Activated CD4-positive, alpha-beta T cell treated with anti-CD3 and anti-CD28 coated beads for 36 hours (primary cell): ENCODE measurements around the gene DGKD. TPM values are rescaled to one million over a fixed set of nuclear protein-coding genes. Genes with fewer than 3 reads are reported as not detected.

ENCODE experiments used
- ATAC-seq: fragments of 200-7000 bp; cut with Tn5 transposase; one replicate; pipeline ENCODE4 v1.10.0; 2021; ENCODE audit warnings: mild to moderate bottlenecking, moderate library complexity
- CTCF ChIA-PET: fragments of 350-600 bp; sonication (Branson Sonifier 250); formaldehyde crosslinking; loops from one replicate; lab custom pipeline; 2021; ENCODE audit warnings: antibody characterized with exemption; lab: Charles Lee
- POLR2A ChIA-PET: fragments of 350-600 bp; sonication (Branson Sonifier 250); formaldehyde crosslinking; loops from one replicate; lab custom pipeline; 2021; ENCODE audit warnings: antibody characterized with exemption, inconsistent platforms; lab: Charles Lee
- DNase-seq: peaks from one replicate; pipeline ENCODE4 v3.0.0-alpha.2; 2020
- H3K27ac Mint-ChIP-seq: one replicate; pipeline ENCODE4 v1.8.0; 2021; ENCODE audit warnings: mixed read lengths
- H3K27me3 Mint-ChIP-seq: one replicate; pipeline ENCODE4 v1.8.0; 2021; ENCODE audit warnings: mixed read lengths
- H3K36me3 Mint-ChIP-seq: one replicate; pipeline ENCODE4 v1.8.0; 2021; ENCODE audit warnings: low read depth, mixed read lengths
- H3K4me1 Mint-ChIP-seq: one replicate; pipeline ENCODE4 v1.8.0; 2021; ENCODE audit warnings: mixed read lengths
- H3K4me3 Mint-ChIP-seq: one replicate; pipeline ENCODE4 v1.8.0; 2021; ENCODE audit warnings: mild to moderate bottlenecking, moderate library complexity, mixed read lengths
- H3K9me3 Mint-ChIP-seq: one replicate; pipeline ENCODE4 v1.8.0; 2021; ENCODE audit warnings: low read depth, mixed read lengths
- intact Hi-C, 2 experiments: fragments of 100-400 bp; cut with DNase I in 1 of 2; cut with micrococcal nuclease in 1 of 2; formaldehyde crosslinking; loops; one replicate each; pipeline versions ENCODE4 v1.14.2 to v1.15.1; 2022 to 2024; cut with DNase I, micrococcal nuclease
- total RNA-seq, 2 experiments: library from RNA; stranded (reverse); gene quantifications; one replicate each; pipeline ENCODE4 v1.2.3, GENCODE V29; 2021

DGKD gene
- total RNA-seq, 2 experiments from 2014 or later: 57.0 to 62.6 TPM

DNA sequence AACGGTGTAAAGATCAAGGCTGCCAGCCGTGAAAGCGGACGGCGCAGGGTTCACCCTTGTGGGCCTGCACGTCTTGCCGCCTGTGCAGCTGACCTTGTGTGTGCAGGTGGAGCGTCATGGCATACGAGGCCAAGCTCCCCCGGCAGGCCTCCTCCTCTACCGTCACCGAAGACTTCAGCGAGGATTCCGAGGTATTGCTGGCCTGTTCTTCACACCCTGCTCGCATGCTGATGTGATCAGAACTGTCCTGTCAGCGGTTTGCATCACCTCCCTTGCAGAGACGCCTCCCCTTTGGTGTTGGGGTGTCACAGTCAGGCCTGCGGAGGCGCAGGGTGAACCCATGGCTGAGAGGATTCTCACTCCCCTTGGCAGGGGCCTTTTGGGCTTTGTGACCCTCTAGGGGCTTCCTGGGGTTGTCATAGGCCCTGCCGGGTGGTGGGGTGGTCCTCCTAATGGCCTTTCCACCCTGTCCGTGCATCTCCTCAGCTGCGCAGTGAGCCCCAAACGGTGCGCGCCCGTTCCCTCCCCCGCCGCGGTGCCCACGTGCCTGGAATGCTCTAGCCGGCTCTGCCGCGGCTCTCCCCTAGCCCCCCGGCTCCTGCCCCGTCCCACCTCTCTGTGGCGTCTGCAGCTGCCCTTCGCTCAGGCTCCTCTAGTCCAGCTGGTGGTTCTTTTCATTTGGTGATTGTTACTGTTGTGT, 92.5 kb downstream of the DGKD start:
- peaks cover 11% of the 10 kb centered on the region for H3K4me1 Mint-ChIP-seq
- POLR2A ChIA-PET: no interaction called here
- ATAC-seq: no peak
- H3K9me3 Mint-ChIP-seq: no peaks in the 10 kb centered on the region
- H3K27me3 Mint-ChIP-seq: no peaks in the 10 kb centered on the region
- DNase-seq: no peak
- no peak overlapping the region for H3K4me3 Mint-ChIP-seq
- CTCF ChIA-PET: no interaction called here
- H3K36me3 Mint-ChIP-seq: peaks cover 35% of the 10 kb centered on the region
- H3K27ac Mint-ChIP-seq: no peak overlapping the region
- intact Hi-C loops: loop anchor here (10.0 kb wide), 2 partner anchors 62 to 592 kb away; no protein-coding TSS in a partner anchor

DNA sequence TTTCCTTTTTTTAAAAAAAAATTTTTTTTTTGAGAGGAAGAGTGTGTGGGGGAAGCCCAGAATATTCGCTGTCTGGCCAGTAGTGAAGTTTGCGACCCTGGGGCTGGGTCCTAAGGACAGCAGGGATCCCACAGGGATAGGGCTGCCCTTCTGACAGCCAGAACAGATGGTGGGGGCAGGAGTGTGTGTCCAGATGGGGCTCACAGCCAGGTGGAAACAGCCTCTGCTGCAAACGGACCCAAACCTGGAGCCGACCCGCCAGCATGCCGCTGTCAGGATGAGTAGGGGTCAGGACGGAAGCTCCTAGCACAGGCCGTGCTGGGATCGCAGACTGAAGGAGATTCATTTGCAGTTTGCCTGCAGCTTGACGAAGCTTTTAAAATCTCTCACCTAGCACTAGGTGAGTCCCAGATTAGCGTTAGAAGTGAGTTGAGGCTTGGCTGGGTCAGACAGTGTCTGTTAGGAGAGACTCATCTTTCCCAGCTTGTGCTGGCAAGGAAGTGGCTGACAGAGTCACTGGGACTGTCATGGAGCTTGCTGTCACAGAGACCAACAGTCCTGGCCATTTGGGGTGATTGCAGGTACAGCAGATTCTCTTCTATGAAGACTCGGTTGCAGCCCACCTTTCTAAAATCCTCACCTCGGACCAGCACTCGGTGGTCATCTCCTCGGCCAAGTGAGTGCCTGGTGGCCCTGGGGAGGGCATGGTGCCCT, 93.4 kb downstream of the DGKD start:
- H3K9me3 Mint-ChIP-seq: no peaks in the 10 kb centered on the region
- H3K27ac Mint-ChIP-seq: no peak overlapping the region
- H3K4me1 Mint-ChIP-seq: peaks cover 6% of the 10 kb centered on the region
- DNase-seq: no peak
- intact Hi-C loops: loop anchor here (10.0 kb wide), 2 partner anchors 63 to 593 kb away; no protein-coding TSS in a partner anchor
- peaks cover 31% of the 10 kb centered on the region for H3K36me3 Mint-ChIP-seq
- no peak for ATAC-seq
- POLR2A ChIA-PET: interaction anchor here (0.6 kb wide), 1 partner anchor 77 kb away, joined by 3 read pairs; no protein-coding TSS in a partner anchor
- CTCF ChIA-PET: no interaction called here
- no peaks in the 10 kb centered on the region for H3K27me3 Mint-ChIP-seq
- no peak overlapping the region for H3K4me3 Mint-ChIP-seq

DNA sequence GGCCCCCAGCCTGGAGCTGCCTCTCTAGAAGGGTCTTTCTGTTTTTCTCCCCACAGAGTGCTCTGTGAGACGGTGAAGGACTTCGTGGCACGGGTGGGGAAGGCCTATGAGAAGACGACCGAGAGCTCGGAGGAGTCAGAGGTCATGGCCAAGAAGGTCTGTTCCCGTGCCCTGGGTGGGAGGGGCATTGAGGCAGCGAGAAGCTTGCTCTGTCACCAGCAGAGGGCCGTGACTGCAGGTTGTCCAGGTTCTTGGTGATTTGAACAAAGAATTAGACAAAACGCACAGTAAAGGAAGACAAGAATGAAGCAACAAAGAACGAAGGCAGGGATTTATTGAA, 93.9 kb downstream of the DGKD start:
- Mint-ChIP-seq H3K36me3 (peaks cover 30% of the 10 kb centered on the region), H3K9me3 (no peaks in the 10 kb centered on the region), H3K27ac (no peak overlapping the region), H3K4me1 (peaks cover 4% of the 10 kb centered on the region), H3K27me3 (no peaks in the 10 kb centered on the region), H3K4me3 (no peak overlapping the region)
- DNase-seq (peak; percentile 36), ATAC-seq (no peak)
- CTCF ChIA-PET: interaction anchor here (0.6 kb wide), 1 partner anchor 160 kb away, joined by 3 read pairs; no protein-coding TSS in a partner anchor
- POLR2A ChIA-PET: interaction anchor here (0.6 kb wide), 2 partner anchors 76 to 902 kb away, joined by 3 read pairs; no protein-coding TSS in a partner anchor
- intact Hi-C loops: loop anchor here (10.0 kb wide), 2 partner anchors 63 to 593 kb away; no protein-coding TSS in a partner anchor

DNA sequence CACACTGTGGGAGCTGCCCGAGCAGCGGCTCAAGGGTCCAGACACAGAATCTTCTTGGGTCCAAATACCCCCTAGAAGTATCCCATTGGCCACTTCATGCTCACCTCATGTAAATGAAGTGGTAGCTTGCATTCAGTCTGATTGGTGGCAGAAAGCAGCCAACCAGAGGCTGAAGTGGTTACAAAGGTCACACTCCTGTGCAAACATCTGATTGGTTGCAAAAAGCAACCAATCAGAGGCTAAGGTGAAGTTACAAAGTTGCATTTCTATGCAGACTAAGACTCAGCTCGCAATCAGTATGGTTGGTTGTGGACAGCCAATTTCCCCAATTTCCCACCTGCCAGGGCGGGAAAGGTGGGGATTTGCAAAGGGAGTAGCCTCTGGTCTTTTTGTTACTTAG, 94.3 kb downstream of the DGKD start:
- intact Hi-C loops: loop anchor here (10.0 kb wide), 2 partner anchors 64 to 594 kb away; no protein-coding TSS in a partner anchor

DNA sequence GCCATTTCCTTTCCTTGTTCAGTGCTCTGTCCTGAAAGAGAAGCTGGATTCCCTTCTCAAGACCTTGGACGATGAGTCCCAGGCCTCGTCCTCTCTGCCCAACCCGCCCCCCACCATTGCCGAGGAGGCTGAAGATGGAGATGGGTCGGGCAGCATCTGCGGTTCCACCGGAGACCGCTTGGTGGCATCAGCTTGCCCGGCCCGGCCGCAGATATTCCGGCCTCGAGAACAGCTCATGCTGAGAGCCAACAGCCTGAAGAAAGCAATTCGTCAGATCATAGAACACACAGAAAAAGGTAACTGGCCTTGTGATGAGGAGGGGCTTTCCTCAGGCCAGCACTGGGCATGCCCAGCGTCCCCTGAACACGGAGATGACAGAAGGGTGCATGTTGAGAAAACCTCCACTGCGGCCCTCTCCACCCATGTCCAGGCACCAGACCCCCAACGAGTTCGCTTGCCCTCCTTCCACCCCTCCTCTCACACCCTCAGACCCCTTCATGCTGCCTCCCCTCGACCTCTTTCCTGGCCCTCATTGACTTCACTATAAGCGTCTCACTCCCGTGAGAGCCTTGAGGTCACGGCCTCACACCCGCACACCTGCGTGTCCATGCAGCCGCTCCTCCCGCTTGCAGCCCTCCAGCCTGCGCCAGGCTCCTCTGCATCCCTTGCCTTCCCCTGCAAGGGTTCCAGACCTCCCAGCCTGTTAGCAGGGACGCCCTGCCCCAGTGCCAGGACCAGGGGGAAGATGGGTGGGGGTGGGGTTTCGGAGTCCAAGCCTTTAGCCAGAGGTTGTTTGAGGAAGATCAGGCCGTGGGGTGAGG, 95.0 kb downstream of the DGKD start:
- Mint-ChIP-seq H3K9me3 (no peaks in the 10 kb centered on the region), H3K27me3 (no peaks in the 10 kb centered on the region), H3K4me1 (no peaks in the 10 kb centered on the region), H3K36me3 (peaks cover 30% of the 10 kb centered on the region), H3K27ac (no peak overlapping the region), H3K4me3 (no peak overlapping the region)
- ChIA-PET POLR2A (no interaction called here), CTCF (no interaction called here)
- ATAC-seq (no peak), DNase-seq (no peak)
- intact Hi-C loops: loop anchor here (10.0 kb wide), 2 partner anchors 64 to 594 kb away; no protein-coding TSS in a partner anchor

More for the DNA sequence above, 94.3 kb downstream of the DGKD start:
- Mint-ChIP-seq H3K27ac (no peak overlapping the region), H3K27me3 (no peaks in the 10 kb centered on the region), H3K4me3 (no peak overlapping the region), H3K4me1 (no peaks in the 10 kb centered on the region), H3K36me3 (peaks cover 29% of the 10 kb centered on the region), H3K9me3 (no peaks in the 10 kb centered on the region)
- CTCF ChIA-PET: interaction anchor here (0.6 kb wide), 1 partner anchor 161 kb away, joined by 3 read pairs; no protein-coding TSS in a partner anchor
- POLR2A ChIA-PET: interaction anchor here (0.6 kb wide), 1 partner anchor 902 kb away, joined by 3 read pairs; no protein-coding TSS in a partner anchor
- no peak for DNase-seq
- ATAC-seq: no peak

DNA sequence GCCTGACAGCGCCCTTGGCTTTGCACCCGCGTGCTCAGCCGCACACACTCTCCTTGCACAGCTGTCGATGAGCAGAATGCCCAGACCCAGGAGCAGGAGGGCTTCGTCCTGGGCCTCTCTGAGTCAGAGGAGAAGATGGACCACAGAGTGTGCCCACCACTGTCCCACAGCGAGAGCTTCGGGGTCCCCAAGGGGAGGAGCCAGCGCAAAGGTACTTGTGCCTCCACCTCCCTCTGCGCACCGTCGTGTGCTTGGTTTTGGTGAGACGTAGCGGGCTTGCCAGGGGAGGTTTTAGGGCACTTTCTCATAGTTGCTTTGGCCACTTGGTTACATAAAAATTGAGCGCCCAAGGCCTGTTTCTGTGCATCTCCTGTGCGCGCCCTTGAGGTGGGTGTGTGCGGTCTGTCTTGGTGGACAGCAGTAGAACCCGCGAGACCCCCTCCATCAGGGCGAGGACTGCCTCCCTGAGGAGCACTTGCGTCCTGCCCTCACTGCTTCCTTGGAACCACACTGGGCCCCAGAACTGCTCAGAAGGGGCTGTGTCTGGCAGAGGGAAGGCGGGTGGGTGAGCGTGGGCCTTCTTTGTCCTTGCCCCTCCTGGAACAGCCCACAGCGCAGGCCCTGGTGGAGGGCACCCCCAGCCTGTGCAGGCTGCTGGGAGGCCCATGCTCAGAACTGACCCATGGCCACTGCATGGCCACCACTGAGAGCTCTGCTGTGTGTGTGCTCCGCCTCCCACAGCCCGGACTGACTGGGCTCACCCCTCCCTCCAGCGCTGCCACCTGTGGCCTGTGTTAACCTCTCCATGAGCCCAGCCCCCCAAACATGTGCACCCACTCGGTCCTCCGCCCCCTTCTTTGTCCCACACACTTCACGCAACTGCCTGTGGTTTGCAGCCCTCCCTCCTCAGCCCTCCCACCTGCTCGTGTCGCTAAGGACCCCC, 95.9 kb downstream of the DGKD start:
- POLR2A ChIA-PET: no interaction called here
- H3K27ac Mint-ChIP-seq: no peak overlapping the region

DNA sequence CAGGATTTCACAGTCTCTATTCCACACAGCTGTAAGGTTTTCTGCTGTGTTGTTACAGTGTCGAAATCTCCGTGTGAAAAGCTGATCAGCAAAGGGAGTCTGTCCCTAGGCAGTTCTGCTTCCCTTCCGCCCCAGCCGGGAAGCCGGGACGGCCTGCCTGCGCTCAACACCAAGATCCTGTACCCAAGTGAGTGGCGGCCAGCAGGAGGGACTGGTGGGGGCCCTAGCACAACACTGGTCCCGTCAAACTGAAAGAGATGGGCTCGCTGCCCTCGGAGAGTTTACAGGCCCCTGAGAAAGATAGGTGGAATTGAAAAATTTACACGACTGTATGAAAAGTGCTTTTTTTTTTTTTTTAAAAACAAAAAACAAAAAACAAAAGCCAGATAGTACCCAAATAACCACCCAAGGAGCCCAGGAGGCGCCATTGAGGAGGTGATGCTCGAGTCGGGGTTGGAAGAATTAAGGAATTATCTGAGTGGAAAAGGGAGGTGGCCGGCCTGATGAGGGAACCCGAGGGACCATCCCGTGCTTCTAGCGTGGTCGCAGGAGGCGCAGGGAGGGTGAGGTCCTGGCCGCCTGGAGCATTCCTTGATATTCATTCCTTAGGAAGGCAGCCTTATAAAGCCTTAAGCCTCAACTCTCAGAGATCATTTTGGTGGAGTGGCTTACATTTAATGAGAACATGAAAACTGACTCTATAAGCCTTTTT, 96.7 kb downstream of the DGKD start:
- Mint-ChIP-seq H3K27me3 (no peaks in the 10 kb centered on the region), H3K36me3 (peaks cover 26% of the 10 kb centered on the region), H3K27ac (no peak overlapping the region), H3K4me3 (no peak overlapping the region), H3K4me1 (no peaks in the 10 kb centered on the region), H3K9me3 (no peaks in the 10 kb centered on the region)
- intact Hi-C loops: no loop called here
- DNase-seq: no peak
- POLR2A ChIA-PET: no interaction called here
- no peak for ATAC-seq
- CTCF ChIA-PET: no interaction called here

More for the DNA sequence above, 95.9 kb downstream of the DGKD start:
- intact Hi-C loops: loop anchor here (10.0 kb wide), 2 partner anchors 65 to 595 kb away; no protein-coding TSS in a partner anchor
- DNase-seq (no peak), ATAC-seq (no peak)
- Mint-ChIP-seq H3K27me3 (no peaks in the 10 kb centered on the region), H3K9me3 (no peaks in the 10 kb centered on the region), H3K4me3 (no peak overlapping the region), H3K36me3 (peaks cover 29% of the 10 kb centered on the region), H3K4me1 (no peaks in the 10 kb centered on the region)
- CTCF ChIA-PET: no interaction called here

GRCh38 chr2:233451950-233452349, 97.7 kb downstream of the DGKD start:
- no peaks in the 10 kb centered on the region for H3K4me1 Mint-ChIP-seq
- CTCF ChIA-PET: interaction anchor here (1.8 kb wide), 1 partner anchor 9 kb away, joined by 8 read pairs; no protein-coding TSS in a partner anchor
- DNase-seq: no peak
- intact Hi-C loops: no loop called here
- no peak for ATAC-seq
- no peaks in the 10 kb centered on the region for H3K27me3 Mint-ChIP-seq
- no peak overlapping the region for H3K27ac Mint-ChIP-seq
- H3K9me3 Mint-ChIP-seq: no peaks in the 10 kb centered on the region
- peaks cover 23% of the 10 kb centered on the region for H3K36me3 Mint-ChIP-seq
- POLR2A ChIA-PET: no interaction called here
- H3K4me3 Mint-ChIP-seq: no peak overlapping the region

- no peaks in the 10 kb centered on the region for H3K9me3 Mint-ChIP-seq
- H3K36me3 Mint-ChIP-seq: peaks cover 29% of the 10 kb centered on the region
- POLR2A ChIA-PET: no interaction called here
These were observed 99.0 kb downstream of the DGKD start for GRCh38 chr2:233453111-233453915.

More at GRCh38 chr2:233453111-233453915, 99.0 kb downstream of the DGKD start:
- intact Hi-C loops: no loop called here
- CTCF ChIA-PET: interaction anchor here (0.7 to 1.8 kb wide), 6 partner anchors 10 to 98 kb away, joined by 3 to 8 read pairs (median 3); no protein-coding TSS in a partner anchor
- Mint-ChIP-seq H3K4me1 (no peaks in the 10 kb centered on the region), H3K27ac (peak overlapping the region; percentile 37), H3K27me3 (no peaks in the 10 kb centered on the region), H3K4me3 (no peak overlapping the region)
- ATAC-seq (no peak), DNase-seq (no peak)
